Activated CD8-positive, alpha-beta T cell treated with anti-CD3 and anti-CD28 coated beads for 36 hours (primary cell): ENCODE data around the gene FRMD1. TPM values are rescaled to one million over a fixed set of nuclear protein-coding genes. Genes with fewer than 3 reads are reported as not detected.

Source experiments
- ATAC-seq: fragments of 200-7000 bp; cut with Tn5 transposase; one replicate; pipeline ENCODE4 v1.10.0; 2021; ENCODE audit warnings: mild to moderate bottlenecking, moderate library complexity
- CTCF ChIA-PET: fragments of 350-600 bp; sonication (Branson Sonifier 250); formaldehyde crosslinking; loops from one replicate; lab custom pipeline; 2021; ENCODE audit warnings: antibody characterized with exemption; lab: Charles Lee
- POLR2A ChIA-PET: fragments of 350-600 bp; sonication (Branson Sonifier 250); formaldehyde crosslinking; loops from one replicate; lab custom pipeline; 2021; ENCODE audit warnings: antibody characterized with exemption; lab: Charles Lee
- DNase-seq: peaks from one replicate; pipeline ENCODE4 v3.0.0-alpha.2; 2020
- H3K27ac Mint-ChIP-seq: one replicate; pipeline ENCODE4 v1.8.0; 2021; ENCODE audit warnings: mild to moderate bottlenecking, mixed read lengths
- H3K27me3 Mint-ChIP-seq: one replicate; pipeline ENCODE4 v1.8.0; 2021; ENCODE audit warnings: mixed read lengths
- H3K36me3 Mint-ChIP-seq: one replicate; pipeline ENCODE4 v1.8.0; 2021; ENCODE audit warnings: low read depth, mixed read lengths
- H3K4me1 Mint-ChIP-seq: one replicate; pipeline ENCODE4 v1.8.0; 2021; ENCODE audit warnings: low read depth, mixed read lengths
- H3K4me3 Mint-ChIP-seq: one replicate; pipeline ENCODE4 v1.8.0; 2021; ENCODE audit warnings: mild to moderate bottlenecking, moderate library complexity, mixed read lengths
- H3K9me3 Mint-ChIP-seq: one replicate; pipeline ENCODE4 v1.8.0; 2021; ENCODE audit warnings: mixed read lengths
- intact Hi-C: fragments of 100-400 bp; cut with micrococcal nuclease; formaldehyde crosslinking; loops from one replicate; pipeline ENCODE4 v1.10.0; 2022
- total RNA-seq, 2 experiments: library from RNA; stranded (reverse); gene quantifications; one replicate each; pipeline ENCODE4 v1.2.3, GENCODE V29; 2021
- TF ChIP-seq, protein P1 (sequence below): fragments of 200-600 bp; IDR thresholded peaks from one replicate; pipeline ENCODE4 v1.8.0; 2022; ENCODE audit warnings: antibody characterized with exemption, mild to moderate bottlenecking

Gene FRMD1
- total RNA-seq, 2 experiments from 2014 or later, result not detected

DNA sequence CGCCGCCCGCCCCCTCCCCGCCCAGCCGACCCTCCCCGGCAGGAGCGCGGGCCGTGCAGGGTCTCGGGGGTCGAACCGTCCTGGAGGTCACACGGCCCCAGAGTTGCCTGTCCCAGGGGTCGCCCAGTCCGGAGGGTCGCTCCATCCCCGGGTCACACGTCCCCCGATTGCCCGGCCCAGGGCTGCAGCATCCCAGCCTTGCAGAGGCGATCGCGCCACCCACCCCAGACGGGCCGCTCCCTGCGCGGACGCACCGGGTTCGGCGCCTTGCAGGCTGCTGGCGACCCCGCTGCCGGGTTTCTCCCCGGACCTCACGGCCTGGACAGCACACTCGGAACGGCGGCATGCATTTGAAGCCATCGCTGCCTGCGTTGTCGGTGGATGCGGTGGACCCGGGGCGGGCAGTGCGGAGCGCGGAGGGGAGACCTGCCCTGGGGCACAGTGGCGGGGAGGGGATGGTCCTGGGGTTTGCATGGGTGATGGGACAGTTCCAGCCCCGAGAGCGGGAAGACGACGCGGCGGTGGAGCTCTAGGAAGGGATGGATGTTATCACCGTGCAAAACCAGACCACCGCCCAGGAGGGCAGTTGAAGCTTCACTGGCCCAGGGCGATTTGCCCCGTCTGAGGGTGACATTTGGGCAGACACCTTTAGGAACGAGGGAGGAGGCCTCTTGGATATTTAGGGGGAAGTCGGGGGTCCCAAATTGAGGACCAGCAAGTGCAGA is 22.7 kb upstream of the FRMD1 start:
- Mint-ChIP-seq H3K27me3 (peaks cover 34% of the 10 kb centered on the region), H3K27ac (no peak overlapping the region), H3K9me3 (no peaks in the 10 kb centered on the region), H3K4me1 (no peaks in the 10 kb centered on the region), H3K36me3 (no peaks in the 10 kb centered on the region), H3K4me3 (no peak overlapping the region)
- no peak for ATAC-seq
- intact Hi-C loops, result no loop called here
- CTCF ChIA-PET, result no interaction called here
- TF ChIP-seq, protein P1, sequence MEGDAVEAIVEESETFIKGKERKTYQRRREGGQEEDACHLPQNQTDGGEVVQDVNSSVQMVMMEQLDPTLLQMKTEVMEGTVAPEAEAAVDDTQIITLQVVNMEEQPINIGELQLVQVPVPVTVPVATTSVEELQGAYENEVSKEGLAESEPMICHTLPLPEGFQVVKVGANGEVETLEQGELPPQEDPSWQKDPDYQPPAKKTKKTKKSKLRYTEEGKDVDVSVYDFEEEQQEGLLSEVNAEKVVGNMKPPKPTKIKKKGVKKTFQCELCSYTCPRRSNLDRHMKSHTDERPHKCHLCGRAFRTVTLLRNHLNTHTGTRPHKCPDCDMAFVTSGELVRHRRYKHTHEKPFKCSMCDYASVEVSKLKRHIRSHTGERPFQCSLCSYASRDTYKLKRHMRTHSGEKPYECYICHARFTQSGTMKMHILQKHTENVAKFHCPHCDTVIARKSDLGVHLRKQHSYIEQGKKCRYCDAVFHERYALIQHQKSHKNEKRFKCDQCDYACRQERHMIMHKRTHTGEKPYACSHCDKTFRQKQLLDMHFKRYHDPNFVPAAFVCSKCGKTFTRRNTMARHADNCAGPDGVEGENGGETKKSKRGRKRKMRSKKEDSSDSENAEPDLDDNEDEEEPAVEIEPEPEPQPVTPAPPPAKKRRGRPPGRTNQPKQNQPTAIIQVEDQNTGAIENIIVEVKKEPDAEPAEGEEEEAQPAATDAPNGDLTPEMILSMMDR, result no peak
- no peak for DNase-seq
- POLR2A ChIA-PET, result no interaction called here

DNA sequence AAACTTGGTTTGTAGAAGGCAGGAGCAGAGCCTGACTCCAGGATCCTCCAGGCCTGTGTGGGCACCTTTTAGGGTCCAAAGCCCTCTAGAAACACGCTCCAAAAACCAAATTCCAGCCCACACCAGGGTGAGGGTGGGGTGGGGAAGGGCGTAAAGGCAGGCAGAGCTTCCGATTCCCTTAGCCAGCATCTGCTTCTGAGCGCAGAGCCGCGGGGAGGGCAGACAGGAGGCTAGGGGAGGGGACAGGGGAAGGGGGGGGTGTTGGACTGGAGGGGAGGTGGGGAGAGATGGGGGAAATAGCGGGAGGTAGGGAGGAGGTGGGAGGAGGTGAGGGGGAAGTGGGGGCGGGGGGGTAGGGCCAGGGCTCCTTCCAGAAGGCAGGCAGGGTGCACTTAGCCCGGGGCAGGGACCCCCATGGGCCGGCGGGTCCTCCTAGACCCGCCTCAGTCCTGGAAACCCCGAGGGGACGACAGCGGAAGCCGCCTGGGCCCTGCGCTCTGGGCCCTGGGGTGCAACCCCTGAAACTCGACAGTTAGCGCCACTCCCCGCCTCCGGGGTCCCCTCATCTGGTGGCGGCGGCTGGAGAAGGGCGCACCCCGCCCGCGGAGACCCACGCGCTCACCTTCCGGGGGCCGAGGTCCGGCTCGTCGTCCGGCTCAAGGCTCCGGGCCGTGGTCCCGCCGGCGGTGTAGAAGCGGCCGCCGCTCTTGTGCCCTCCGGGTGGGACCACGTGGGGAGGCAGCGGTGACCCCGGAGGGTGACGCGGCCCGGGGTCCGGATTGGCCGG is 22.0 kb upstream of the FRMD1 start:
- TF ChIP-seq, protein P1, result no peak
- Mint-ChIP-seq H3K9me3 (no peaks in the 10 kb centered on the region), H3K27ac (no peak overlapping the region), H3K27me3 (peaks cover 34% of the 10 kb centered on the region), H3K4me1 (no peaks in the 10 kb centered on the region), H3K4me3 (no peak overlapping the region), H3K36me3 (no peaks in the 10 kb centered on the region)
- DNase-seq (no peak), ATAC-seq (no peak)
- intact Hi-C loops, result no loop called here
- ChIA-PET CTCF (no interaction called here), POLR2A (no interaction called here)

DNA sequence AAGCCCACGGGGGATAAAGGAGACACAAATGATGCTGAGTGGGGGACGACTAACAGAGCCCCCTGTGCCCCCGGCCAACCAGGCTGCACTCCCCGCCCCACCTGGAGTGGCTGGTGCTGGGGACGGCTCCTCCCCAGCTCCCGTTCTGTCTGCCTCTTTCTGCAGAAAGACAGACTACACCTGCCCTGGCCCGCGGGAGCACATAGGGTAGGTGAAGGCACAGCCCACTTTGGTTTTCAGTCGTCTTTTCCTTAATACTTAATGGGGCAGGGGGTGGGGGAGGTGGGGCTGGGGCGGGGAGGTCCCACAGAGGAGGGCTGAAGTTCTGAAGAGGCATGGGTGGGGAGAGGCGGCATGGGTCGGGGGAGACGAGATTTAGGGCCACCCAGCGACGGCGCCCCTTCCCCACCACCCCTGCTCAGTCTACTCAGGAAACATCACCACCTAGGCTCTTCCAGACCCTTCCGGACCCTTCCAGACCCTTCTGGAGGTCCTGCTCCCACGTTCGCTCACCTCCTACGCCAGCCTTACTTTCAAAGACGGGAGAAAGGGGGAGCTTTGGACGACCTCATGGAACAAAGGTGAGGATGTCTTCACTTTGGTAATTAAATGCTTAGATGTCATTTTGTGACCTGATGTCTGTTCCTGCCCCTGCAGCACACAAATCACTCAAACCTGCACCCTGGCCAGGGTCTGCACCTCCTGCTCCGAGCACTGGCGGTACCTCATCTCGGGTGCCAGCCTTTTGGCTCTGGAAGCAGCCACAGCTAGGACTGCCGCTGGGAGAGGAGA is 21.2 kb upstream of the FRMD1 start:
- H3K4me3 Mint-ChIP-seq, result no peak overlapping the region
- DNase-seq, result no peak
- H3K27ac Mint-ChIP-seq, result no peak overlapping the region
- intact Hi-C loops, result no loop called here
- H3K4me1 Mint-ChIP-seq, result no peaks in the 10 kb centered on the region
- POLR2A ChIA-PET, result no interaction called here
- CTCF ChIA-PET, result no interaction called here
- H3K27me3 Mint-ChIP-seq, result peaks cover 31% of the 10 kb centered on the region
- no peak for ATAC-seq
- H3K9me3 Mint-ChIP-seq, result no peaks in the 10 kb centered on the region
- no peaks in the 10 kb centered on the region for H3K36me3 Mint-ChIP-seq
- TF ChIP-seq, protein P1, result no peak

DNA sequence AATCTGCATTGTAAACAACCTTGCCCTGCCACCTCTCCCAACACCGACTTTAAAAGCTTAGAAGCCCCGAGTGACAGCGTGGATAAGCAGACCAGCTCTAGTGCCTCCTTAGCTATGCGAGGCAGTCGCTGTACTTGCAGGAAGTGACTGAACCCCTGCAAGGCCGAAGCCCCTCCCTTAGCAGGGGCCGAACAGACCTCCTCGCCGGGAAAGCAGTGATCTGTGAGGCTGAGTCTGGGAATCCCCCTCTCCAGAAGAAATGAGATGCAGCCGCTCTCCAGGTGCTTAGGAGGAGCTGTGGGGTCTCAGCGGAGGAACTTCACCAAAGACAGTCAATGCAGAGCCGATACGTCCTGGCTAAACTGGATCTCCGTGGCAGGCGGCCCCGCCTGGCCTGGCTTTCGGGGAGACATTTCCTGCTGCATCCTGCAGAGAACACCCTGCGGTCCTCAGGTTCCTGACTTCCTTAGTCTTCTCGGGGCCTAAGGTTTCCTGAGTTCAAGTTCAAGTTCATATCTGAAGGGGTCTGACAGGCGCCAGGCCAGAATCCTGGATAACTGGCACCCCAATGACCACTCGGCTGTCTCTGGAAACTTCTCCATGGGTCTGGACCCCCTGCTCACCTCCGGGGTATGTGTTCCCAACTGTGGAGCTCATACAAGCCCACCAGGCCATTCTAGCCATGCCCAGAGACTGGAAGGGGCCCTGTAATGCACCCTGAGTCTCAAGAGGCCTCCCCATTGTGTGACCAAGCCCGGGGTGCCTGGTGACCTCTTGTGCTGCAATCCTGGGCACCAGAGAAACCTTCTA is 20.4 kb upstream of the FRMD1 start:
- TF ChIP-seq, protein P1, result no peak
- H3K9me3 Mint-ChIP-seq, result no peaks in the 10 kb centered on the region
- ATAC-seq, result no peak
- no peak overlapping the region for H3K27ac Mint-ChIP-seq
- no peaks in the 10 kb centered on the region for H3K36me3 Mint-ChIP-seq
- ChIA-PET POLR2A (no interaction called here), CTCF (no interaction called here)
- no peak for DNase-seq
- no peaks in the 10 kb centered on the region for H3K4me1 Mint-ChIP-seq
- H3K27me3 Mint-ChIP-seq, result peaks cover 27% of the 10 kb centered on the region
- intact Hi-C loops, result no loop called here
- H3K4me3 Mint-ChIP-seq, result no peak overlapping the region
